AML-193 (cell line): ENCODE measurements around the gene PSMD3.

Experiments used
- DNase-seq, 2 experiments: peaks; one replicate each; lab custom pipeline; 2025; lab: John Stamatoyannopoulos, UW

Gene PSMD3

DNA sequence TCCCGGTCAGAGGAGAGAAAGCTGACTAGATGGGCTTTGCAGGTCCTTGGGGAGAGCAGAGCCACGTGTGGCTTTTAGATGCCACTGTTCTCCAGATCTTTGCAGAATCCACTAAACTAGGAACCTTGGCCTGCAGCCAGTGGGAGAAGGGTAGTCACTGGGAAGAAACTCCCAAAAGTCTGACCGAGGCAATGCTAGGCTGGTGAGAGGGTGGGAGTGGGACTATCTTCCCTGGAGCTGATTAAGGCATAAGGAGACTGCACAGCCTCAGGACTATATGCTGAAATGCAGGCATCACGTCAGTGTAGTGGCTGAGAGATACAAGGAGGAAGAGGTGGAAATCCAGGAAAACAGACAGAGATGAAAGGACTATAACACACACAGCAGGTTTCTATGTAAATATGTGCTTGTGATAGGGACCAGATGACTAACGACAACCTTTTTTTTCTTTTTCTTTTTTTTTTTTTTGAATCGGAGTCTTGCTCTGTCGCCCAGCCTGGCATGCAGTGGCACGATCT lies 20.0 kb upstream of the PSMD3 start:
- no peak for DNase-seq

DNA sequence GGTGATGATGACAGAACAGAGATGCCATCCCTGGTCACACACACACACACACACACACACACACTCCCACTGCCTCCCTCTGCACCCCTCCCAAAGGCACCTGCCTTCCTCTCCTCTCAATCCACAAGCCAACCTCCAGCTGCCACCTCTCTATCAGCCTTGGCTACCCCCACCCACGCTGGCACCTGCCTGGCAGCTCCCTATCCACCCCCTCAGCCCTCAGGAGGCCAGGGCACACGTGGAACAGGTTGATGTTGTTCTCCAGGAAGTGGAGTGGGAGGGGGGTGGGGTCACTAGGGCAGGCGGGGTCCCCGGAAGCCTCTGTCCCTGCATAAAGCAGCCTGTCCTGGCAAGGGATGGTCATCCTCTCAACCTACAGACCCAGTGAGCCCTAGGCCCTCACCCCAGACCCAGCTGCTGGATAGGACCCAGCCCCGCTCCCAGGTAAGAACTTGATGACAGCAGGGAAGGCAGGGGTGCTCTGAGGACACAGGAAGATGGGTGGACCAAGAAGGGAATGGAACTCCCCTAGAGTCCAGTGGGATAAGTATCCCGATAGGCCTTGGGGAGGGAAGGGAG lies 17.9 kb upstream of the PSMD3 start, which contains the start of gene GSDMA:
GSDMA (plus strand) TSS at position 363 of the 579 bp plus-strand sequence. CDS start 2,684 bp downstream, outside the sequence.
- no peak for DNase-seq

DNA sequence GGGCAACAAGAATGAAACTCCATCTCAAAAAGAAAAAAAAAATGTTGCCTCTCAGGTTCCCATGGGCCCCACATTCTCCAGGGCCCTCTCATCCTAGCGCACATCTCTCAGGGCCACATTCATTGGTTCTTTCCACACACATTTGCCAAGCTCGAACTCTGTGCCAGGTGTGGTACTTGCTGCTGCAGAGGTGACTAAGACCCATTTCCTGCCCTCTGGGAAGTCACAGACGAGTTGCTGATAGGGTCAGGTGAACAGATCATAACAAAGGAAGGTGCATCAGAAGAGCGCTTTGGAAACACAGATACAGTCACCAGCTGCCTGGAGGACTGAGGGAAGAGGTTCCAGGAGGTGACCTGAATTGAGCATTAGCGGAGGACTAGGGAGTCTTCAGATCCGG lies 16.8 kb upstream of the PSMD3 start:
- DNase-seq = no peak

DNA sequence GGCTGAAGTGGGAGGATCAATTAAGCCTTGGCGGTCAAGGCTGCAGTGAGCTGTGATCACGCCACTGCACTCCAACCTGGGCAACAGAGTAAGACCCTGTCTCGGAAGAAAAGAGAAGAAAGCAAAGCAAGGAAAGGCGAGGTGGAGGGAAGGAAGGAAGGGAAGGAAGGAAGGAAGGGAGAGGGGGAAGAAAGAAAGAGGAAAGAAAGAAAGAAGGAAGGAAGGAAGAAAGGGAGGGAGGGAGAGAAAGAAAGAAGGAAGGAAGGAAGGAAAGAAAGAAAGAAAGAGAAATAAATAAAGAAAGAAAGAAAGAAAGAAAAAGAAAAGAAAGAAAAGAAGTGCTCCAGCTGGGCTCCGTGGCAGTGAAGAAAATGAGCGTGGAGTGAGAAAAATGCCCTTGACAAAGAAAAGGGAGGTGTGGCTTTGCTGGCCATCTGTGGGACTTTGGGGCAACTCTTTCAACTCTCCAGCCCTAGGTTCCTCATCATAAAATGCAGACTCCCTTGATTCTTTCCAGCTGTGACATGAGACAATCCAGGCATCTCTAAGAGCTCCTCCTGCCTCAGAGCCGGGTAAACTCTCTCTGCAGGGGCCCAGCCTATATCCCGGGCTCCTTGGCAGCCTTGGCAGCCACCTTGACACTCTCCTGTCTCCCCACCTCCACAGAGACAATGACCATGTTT lies 15.4 kb upstream of the PSMD3 start:
- no peak for DNase-seq

DNA sequence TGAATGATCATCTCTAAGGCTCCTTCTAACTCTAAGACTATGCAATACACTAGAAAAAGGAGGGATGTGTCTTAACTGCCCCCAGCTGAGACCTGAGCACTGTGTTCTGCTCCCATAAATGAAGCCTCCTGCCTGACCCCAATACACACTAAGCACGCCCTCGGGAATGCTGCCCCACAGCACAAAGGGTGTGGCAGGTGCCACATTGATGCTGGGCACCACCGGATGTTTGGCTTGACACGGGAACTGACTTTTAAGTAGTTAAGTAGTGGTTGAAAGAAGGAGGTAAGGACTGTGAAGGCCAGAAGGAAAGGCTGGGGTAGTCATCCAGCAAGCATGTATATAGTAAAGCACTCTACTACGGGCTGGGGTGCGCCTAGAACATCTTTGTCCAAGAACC lies 13.8 kb upstream of the PSMD3 start:
- DNase-seq = no peak

DNA sequence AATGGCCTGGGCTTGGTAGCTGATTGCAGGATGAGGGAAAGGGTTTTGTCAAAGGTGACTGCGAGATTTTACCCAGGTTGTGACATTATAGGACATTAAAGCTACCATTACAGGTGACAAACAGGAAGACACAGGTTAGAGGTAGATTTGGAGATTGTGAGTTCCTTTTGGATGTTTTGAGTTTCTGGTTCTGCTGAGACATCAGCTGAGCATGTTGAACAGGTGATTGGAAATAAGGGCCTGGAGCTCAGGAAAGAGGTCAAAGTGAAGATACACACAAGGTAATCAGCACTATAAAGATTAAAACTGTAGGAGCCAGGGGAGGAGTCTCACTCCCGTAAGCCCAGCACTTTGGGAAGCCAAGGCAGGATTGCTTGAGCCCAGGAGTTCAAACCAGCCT lies 11.8 kb upstream of the PSMD3 start:
- no peak for DNase-seq

DNA sequence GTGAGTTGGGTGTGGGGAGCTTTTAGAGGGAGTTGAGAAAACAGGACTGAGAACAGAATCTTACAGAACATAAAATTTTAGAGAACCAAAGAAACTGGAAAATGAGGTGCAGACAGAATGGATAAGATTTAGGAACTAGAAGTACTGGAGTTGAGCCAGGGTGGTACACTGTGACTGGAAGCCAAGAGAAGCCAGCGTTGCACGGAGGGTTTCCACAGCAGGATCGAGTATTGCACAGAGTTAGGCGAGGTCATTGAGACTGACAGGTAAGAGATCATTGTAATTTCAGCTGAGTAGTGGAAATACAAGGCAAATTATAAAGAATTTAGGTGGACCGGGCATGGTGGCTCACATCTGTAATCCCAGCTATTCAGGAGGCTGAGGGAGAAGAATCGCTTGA lies 11.2 kb upstream of the PSMD3 start:
- DNase-seq = no peak

DNA sequence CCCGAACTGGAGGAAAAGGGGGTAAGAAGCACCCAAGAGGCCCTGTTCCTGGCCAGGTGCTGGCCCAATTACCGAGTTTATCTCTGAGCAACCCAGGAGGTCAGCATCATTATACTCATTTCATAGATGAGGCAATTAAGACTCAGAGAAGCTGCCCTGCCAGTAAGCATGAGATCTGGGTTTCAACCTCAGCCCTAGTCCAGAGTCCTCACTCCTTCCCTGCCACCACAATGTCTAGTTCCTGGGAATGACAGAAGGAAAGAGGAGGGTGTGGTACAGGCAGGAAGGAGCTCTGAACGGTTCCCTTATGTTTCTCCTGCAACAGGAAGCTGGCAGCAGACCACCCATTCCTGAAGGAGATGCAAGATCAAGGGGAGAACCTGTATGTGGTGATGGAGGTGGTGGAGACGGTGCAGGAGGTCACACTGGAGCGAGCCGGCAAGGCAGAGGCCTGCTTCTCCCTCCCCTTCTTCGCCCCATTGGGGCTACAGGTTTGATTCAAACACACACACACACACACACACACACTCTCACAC lies 10.4 kb upstream of the PSMD3 start:
- DNase-seq = no peak

DNA sequence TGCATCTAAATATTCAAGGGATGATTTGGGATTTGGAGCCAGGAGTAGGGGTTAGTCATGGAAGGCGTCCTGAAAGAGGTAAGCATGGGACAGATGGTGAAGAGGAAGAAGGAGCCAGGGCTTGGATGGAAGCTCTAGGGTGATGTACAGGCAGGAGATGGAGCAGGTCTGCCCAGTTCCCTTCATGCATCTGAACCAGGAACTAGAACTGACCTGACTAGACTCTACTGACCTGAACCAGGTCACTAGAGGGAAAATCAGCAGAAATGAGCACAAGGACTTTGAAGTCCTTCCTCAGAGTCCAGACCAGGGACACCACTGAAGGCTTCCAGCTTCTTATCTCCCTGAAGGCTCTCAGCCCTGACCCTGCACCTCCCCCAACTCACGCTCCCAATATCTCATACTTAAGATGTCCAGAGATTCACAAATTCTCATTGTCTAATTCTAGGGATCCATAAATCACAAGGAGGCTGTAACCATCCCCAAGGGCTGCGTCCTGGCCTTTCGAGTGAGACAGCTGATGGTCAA lies 9.5 kb upstream of the PSMD3 start:
- DNase-seq = no peak

DNA sequence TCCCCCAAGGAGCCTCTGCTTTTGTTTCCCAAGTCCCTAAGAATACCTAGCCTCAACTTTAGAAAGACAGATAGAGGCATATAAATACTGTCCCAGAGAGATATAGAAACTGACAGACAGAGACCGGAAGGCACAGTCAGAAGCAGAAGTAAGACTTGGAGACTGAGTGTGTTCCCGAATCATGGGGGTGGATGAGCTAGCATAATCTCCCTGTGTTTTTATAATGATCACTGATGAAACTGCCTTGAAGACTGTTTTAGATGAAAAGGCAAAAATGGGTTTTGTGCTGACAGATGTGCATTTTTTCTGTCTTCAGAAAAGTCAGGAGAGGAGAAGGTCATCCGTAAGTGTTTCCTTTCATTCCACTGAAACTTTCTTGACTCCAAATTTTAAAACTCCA lies 8.3 kb upstream of the PSMD3 start:
- peak; percentile 36 to 46 for DNase-seq

DNA sequence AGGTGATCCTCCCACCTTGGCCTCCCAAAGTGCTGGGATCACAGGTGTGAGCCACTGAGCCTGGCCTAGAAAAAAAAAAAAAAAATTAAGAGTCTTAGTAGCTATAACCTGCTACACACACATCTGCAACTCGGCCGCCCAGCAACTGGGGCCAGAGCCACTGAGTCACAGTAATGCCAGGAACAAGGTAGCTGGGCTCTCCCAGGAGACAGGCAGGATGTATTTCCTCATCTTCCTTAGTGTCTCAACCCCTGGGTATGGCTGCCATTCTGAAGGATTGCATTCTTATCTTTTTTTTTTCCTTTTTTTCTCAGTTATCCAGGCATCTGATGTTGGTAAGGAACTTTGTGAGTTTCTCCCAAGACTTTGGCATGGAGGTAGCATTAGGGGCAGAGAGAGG lies 7.1 kb upstream of the PSMD3 start:
- DNase-seq = no peak

DNA sequence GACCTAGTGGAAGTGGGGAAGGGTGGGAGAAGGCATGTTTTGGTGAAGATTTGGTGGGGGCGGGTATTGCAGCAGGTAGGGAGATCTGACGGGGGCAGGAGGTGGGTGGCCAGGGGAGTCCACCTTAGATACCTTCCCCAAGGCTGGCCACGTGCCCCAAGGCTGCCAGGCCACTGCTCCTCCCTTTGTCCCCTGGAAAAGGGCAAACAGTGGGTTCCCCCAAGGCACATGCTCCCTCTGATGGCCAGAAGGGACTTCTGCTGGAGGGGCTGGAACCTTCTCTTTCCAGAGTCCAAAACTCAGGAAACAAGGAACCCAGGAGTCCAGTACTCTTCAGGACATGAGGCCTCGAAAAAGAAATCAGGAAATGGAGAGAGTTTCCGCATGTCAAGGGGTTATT lies 6.2 kb upstream of the PSMD3 start:
- no peak for DNase-seq

DNA sequence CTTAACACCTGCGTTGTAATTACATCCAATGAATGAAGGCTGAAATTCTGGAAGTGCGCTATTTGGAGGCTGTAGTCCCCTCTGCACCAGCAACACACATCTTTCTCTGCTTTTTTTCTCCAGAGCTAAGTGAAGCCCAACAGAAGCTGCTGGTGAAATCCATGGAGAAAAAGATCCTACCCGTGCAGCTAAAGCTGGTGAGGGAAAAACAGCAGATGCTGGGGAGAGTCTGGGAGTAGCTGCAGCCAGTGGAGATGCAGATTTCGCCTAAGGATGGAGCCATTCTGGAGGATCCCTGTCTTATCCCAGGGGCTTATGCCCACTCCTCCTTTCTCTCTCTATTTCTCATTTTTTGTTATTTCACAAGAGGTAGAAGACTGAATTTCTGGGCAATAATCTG lies 4.8 kb upstream of the PSMD3 start:
- no peak for DNase-seq

DNA sequence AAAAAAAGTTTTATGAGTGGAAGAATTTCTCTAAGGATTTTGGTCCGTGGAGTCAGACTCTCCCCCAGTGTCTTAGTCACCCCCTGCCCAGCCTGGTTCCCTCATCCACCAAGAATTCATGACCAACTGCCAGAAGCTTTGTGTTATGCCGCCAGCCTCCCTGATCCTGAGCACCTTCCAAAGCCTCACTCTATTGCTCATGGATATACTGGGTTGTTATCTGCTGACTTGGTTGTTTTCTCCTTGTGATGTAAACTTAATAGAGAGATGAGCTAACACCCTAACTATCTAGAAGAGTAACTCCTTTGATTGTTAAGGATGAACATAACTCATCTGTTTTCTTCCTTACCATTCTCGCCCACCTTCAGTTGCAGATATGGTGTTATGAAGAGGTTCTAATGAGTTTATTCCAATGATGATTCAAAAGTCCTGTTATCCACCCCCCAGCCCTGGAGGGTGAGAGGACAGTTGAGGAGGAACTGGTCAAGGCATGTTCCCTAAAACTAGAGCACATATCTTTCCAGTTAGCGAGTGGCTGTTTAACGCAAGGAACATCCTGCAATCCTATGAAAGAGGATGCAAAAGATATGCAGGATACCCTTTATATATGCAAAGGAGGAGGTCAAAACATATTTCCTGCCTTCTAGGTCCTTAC lies 1.5 kb upstream of the PSMD3 start:
- DNase-seq = no peak

DNA sequence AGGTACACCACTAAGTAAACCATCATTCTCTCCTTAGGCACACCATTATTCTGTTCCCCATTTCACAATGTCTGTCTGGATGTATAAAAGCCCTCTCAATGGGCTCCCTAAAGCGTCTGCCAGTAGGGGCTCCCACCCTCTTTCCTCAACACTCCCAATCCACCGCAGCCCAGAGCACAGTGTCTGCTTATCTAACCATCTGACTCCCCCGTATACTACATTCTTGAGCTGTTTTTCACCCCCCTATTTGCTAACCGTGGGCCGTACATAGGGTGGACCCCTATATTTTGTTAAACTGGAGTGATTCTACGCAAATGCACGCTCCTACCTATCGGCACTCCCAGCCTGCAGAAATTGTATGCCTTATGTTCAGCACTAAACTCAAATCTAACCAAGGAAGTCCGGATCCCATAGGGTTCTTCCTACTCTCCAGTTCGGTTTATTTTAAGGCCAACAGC lies 685 bp upstream of the PSMD3 start:
- DNase-seq = peak; percentile 72 to 78

DNA sequence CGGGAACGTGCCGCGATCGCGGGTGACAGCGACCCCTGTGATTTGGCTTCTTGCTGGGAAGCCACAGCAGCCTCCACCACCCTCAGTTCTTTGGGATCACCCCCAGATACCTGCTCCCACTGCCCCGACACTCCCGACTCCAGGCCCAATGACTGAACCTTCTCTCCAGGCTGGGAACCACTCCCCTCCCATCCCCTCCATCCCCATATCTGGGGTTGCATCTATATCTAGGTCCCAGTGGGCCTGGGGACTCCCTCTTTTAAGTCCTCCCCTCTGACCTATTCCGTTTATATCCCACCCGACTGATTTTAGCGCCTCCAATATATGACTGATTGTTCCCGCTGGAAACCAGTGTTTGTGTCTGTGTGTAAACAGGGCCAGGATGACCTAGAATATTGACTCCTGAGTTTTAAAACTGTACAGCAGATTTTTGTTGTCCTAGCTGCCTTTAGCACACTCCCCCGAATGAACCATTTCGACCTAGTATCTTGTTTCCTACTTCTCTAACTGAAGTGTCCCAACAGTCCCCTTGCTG lies 667 bp downstream of the PSMD3 start:
- DNase-seq = no peak

DNA sequence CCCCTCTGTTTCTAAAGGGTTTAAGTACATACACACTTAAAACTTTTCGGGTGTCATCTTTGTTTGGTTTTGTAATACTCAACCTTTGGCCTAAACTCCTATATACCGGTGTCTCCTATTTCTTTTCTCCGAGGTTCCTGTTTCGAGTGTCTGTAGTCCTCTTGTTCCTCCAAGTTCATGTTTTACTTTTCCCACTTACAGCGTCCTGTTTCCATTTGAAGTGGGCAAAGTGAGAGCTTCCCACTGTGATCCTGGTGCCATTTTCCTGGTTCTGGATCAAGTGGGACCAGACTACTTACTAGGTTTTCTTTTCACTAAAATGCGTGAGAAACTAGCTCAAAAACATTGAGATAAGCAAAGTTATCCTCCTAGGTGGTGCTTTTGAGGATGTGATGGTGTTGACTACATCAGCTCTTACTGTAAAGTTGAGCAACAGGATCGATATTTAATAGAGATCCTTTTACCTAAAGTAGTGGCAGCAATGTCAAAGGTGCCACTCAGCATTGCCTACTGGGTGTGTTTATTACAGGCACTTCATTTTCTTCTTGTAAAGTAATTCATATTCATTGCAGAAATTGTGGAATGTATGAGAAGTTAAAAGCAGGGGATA lies 1.3 kb downstream of the PSMD3 start:
- DNase-seq = peak; percentile 35 to 53

DNA sequence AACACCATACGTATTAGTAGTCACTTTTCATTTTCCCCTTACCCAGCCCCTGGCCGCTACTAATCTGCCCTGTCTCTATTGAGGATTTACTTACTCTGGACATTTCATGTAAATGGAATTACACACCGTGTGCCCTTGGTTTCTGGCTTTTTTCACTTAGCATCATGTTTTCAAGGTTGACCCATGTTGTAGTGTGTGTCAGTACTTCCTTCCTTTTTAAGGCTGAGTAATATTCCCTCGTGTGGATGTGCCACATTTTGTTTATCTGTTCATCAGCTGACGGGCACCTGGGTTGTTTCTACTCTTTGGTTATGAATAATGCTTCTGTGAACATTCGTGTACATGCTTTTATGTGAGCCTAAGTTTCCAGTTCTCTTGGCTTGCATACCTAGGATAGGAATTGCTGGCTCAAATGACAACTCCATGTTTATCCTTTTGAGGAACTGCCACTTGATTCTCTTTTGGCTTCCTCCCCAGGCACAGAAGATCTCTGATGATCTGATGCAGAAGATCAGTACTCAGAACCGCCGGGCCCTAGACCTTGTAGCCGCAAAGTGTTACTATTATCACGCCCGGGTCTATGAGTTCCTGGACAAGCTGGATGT lies 7.7 kb downstream of the PSMD3 start:
- DNase-seq = no peak

DNA sequence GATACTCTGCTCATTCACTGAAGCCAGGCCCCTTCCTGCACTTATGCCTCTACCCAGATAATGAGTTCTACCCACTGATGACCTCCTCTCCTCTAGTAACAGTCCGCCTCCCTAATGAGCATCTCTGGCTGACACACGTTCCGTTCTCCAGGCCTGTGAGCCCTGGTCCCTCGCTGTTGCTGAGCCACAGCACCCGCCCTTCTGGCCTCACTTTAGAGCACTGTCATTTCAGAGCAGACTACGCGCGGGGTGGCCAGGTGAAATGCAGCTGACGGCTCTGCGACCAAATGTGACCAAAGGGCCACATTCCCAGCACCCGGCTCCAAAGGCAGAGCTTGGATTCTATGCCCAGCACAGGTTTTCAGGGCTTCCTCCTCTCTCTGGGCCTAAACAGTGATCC lies 13.8 kb downstream of the PSMD3 start:
- no peak for DNase-seq

DNA sequence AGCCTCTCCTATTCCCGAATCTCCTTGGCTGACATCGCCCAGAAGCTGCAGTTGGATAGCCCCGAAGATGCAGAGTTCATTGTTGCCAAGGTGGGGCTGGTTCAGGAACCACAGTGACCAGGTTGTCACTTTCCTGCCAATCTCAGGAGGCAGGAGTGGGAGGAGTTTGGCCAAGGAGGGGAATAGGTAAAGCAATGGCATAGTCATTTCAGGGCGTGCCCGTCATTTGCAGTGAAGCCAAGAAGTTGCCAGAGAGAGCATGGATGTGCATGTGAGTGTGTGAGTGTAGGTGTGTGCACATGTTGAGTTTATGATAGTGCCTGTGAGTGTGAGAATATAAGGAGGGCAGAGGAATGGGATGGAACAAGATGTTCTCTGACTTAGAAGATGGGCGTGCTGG lies 14.8 kb downstream of the PSMD3 start:
- DNase-seq = no peak

DNA sequence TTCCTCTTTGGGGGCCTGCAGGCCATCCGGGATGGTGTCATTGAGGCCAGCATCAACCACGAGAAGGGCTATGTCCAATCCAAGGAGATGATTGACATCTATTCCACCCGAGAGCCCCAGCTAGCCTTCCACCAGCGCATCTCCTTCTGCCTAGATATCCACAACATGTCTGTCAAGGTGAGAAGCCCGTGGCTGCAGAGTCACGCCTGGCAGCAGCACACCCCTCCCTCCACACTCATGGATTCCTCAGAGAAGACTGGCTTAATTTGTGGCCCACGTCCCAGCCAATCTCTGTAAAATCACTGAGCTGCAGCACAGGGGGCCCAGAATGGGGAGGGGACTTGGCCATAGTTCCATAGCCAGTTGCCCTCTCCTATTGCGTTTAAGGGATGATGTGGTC lies 15.6 kb downstream of the PSMD3 start:
- DNase-seq = no peak

DNA sequence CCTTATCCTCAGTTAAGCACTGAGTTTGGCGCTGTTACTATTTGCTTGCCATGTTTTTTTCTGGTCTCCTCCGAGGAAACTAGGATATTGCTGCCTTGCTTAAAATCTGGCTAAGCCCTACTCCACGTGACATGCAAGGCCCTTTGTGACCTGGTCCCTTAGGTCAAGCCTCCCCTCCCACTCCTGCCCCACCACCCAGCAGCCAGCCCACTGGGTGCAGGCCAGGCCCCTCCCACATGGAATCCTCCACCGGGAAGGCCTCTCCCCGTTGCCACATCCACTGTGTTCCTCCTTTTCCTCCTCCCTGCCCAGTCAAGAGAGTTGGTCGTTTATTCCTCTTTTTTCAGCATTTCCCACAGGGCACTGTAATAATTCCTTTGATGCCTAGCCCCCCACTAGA lies 16.2 kb downstream of the PSMD3 start:
- no peak for DNase-seq
